Measurements from ENCODE around the gene SLC9B2.
"Not testable (repeated sequence)": the region's sequence is repeated elsewhere in the genome, so short reads cannot be mapped to it uniquely, and the experiment has no call there.

Gene SLC9B2

DNA sequence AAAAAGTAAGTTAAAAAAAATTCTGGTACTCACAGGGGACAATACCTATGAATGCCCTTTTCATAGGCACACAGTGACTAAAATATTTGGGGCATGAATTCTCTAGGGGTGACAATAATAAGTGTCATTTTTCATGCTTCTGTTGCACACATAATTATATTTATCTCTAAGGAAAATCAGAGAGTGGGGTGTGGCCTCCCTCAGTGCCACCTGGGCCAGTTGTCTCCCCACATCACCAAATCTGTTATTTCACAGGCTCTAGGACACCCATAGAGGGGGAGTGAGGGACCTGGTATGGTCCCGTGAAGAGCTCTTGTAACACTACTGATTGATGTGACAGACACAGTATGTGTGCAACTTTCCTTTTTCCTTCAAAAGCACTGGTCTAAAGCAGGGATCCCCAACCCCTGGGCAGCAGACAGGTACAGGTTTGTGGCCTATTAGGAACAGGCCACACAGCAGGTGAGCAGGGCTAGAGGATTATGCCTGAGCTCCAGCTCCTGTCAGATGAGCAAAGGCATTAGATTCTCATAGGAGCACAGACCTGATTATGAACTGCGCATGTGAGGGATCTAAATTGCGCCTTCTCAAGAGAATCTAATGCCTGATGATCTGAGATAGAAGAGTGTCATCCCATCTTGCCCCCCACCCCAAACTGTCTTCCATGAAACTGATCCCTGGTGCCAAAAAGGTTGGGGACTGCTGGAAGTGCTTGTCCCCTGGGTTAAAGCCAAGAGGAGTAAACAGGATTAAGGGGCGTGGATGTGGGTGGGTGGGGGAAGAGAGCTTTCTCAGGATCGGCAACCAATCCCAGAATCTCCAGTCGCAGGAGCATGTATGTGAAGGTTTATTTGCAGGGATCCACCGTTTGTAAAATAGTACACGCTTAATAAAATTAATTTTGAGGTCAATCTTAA lies 57.9 kb downstream of the SLC9B2 start:
- no peak for DNase-seq

GRCh38 chr4:103012551-103012950 lies 64.0 kb downstream of the SLC9B2 start:
- DNase-seq = no peak

DNA sequence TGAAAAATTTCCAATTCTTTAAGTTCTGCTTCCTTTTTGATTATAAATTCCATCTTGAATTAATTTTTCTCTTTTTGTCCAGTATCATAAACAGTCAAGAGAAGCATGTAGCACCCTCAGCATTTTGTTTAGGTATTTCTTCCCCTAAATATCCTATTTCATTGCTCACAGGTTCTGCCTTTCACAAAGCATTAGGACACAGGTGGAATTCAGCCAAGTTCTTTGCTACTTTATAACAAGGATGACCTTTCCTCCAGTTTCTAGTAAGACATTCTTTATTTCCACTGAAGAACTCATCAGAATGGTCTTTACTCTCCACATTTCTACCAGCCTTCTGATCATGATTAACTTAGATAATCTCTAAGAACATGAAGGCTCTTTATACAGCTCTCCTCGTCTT lies 64.5 kb downstream of the SLC9B2 start:
- DNase-seq = no peak

GRCh38 chr4:103011378-103012025 lies 65.1 kb downstream of the SLC9B2 start:
- no peak for DNase-seq

GRCh38 chr4:103010804-103011203 lies 65.8 kb downstream of the SLC9B2 start:
- DNase-seq = no peak

GRCh38 chr4:103008875-103009729 lies 67.5 kb downstream of the SLC9B2 start:
- DNase-seq = no peak

GRCh38 chr4:103002551-103002950 lies 74.0 kb downstream of the SLC9B2 start:
- DNase-seq = no peak

DNA sequence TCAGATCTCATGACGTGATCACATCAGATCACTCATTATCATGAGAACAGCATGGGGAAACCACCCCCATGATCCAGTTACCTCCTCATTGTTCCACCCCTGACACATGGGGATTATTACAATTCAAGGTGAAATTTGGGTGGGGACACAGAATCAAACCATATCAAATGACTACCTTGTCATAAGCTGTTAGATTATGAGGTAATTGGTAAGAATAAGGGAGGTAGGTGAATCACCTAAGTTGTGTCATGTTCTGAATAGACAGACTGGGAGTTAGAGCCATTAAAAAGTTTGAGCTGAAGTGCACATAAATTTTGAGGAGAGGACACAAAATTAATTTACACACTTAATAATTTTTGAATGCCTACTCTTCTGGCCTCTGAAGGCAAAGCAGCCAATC lies 81.8 kb downstream of the SLC9B2 start:
- no peak for DNase-seq

DNA sequence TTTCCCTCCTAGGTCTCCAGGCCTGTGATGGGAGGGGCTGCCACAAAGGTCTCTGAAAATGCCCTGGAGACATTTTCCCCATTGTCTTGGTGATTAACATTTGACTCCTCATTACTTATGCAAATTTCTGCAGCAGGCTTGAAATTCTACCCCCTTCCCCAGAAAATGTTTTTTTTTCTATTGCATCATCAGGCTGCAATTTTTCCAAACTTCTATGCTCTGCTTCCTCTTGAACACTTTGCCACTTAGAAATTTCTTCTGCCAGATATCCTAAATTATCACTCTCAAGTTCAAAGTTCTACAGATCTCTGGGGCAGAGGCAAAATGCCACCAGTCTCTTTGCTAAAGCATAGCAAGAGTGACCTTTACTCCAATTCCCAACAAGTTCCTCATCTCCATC lies 82.6 kb downstream of the SLC9B2 start:
- not testable (repeated sequence) for DNase-seq

GRCh38 chr4:102988429-102989020 lies 88.0 kb downstream of the SLC9B2 start:
- DNase-seq = no peak

- DNase-seq = no peak
Measured at GRCh38 chr4:102981005-102981404, 95.6 kb downstream of the SLC9B2 start.

Measured in CD4-positive, alpha-beta T cell treated with Interleukin-15 for 1 hour (primary cell).